DLD1 (cell line): ENCODE data around the gene TRIP6.

Source experiments
- in situ Hi-C: cut with HindIII; loops from 2 replicates; pipeline ENCODE4 v1.10.0; 2017; ENCODE audit warnings: low sequenced_read_pairs

The TRIP6 gene

GRCh38 chr7:100873599-100874299 is 6.6 kb downstream of the TRIP6 start:
- in situ Hi-C loops: no loop called here

DNA sequence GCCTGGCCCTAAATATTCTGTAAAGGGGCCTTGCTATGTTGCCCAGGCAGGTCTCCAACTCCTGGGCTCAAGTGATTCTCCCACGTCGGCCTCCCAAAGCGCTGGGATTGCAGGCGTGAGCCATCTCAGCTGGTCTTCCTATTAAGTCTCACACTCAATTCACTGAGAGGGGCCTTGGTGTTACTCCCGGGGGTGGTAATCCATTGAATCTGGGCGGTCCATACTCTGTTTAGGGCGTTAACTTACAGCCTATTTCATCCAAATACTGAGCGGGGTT is 7.1 kb downstream of the TRIP6 start:
- in situ Hi-C loops: no loop called here

- in situ Hi-C loops: no loop called here
Observed at GRCh38 chr7:100874577-100875355, 7.6 kb downstream of the TRIP6 start, which contains the start of gene SRRT. TSS of gene SRRT (plus strand) at chr7:100875103. CDS start at chr7:100875591, 488 bp downstream.

DNA sequence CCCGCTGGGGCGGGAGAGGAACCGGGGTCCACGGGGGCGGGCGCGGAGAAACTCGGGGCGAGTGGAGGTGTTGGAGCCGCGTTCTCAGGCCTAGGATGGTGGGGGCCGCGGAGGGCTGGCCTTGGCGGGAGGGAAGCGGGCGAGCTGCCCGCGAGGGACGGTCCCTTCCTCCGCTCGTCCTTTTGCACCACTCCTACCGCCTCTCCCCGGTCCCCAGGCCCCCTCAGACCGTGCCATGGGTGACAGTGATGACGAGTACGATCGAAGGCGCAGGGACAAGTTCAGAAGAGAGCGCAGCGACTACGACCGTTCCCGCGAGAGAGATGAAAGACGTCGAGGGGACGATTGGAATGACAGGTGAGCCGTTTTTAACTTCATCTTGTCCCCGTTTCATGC is 8.2 kb downstream of the TRIP6 start:
- in situ Hi-C loops: no loop called here

DNA sequence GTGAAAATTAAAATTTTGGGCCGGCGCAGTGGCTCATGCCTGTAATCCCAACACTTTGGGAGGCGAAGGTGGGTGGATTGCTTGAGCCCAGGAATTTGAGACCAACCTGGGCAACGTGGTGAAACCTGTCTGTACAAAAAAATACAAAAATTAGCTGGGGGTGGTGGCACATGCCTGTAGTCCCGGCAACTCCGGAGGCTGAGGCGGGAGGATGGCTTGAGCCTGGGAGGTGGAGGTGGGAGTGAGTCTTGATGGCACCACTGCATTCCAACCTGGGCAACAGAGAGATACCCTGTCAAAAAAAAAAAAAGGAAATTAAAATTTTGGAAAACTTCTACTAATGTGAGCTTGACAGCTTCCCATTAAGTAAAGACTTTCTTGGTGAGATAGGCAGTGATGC is 10.8 kb downstream of the TRIP6 start:
- in situ Hi-C loops: no loop called here

- in situ Hi-C loops: no loop called here
Observed at GRCh38 chr7:100878685-100879084, 11.5 kb downstream of the TRIP6 start.

DNA sequence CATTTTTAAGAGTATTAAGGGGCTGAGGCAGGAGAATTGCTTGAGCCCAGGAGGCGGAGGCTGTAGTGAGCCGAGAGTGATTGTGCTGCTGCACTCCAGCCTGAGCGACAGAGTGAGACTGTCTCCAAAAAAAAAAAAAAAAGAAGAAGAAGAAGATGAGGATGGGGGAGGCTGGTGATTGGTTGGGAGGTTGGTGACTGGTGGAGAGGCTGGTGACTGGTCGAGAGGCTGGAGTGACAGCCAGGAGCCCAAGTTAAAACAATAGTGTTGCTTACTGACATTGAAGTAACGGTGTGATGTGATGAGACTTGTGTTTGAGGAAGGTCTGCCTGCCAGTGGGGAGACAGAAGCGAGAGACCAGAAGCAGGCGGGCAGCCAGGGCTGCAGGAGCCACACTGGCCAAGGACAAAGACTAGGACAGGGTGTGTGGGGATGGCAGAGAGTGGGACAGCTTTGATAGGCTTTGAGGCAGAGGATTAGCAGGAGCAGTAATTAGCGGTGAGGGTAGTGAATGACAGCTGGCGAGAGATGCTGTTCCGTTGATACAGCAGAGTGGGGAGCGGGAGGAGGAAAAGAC is 12.6 kb downstream of the TRIP6 start:
- in situ Hi-C loops: loop anchor here (10.0 kb wide), 1 partner anchor 175 kb away; no protein-coding TSS in a partner anchor

- in situ Hi-C loops: loop anchor here (10.0 kb wide), 1 partner anchor 174 kb away; no protein-coding TSS in a partner anchor
Observed at GRCh38 chr7:100880645-100881044, 13.5 kb downstream of the TRIP6 start.

- in situ Hi-C loops: loop anchor here (10.0 kb wide), 1 partner anchor 174 kb away; no protein-coding TSS in a partner anchor
Observed at GRCh38 chr7:100881136-100881535, 13.9 kb downstream of the TRIP6 start.

DNA sequence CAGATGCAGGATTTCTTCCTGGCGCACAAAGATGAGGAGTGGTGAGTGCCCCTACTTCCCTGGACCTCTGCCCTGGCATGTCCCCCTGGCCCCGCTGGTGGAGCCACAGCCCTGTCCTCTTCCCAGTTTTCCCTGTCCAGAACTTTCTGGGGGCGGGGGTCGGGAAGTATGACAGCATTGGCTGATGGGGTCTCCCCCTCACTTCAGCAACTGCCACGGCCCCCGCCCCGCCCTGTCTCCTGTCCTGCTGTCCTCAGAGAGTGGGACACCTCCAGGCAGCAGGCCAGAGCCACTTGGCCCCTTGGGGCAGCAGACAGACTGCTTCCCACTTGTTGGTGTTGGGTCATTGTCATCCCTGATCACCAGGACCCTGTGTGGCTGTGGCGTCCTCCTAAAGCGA is 15.0 kb downstream of the TRIP6 start:
- in situ Hi-C loops: loop anchor here (10.0 kb wide), 1 partner anchor 173 kb away; no protein-coding TSS in a partner anchor

DNA sequence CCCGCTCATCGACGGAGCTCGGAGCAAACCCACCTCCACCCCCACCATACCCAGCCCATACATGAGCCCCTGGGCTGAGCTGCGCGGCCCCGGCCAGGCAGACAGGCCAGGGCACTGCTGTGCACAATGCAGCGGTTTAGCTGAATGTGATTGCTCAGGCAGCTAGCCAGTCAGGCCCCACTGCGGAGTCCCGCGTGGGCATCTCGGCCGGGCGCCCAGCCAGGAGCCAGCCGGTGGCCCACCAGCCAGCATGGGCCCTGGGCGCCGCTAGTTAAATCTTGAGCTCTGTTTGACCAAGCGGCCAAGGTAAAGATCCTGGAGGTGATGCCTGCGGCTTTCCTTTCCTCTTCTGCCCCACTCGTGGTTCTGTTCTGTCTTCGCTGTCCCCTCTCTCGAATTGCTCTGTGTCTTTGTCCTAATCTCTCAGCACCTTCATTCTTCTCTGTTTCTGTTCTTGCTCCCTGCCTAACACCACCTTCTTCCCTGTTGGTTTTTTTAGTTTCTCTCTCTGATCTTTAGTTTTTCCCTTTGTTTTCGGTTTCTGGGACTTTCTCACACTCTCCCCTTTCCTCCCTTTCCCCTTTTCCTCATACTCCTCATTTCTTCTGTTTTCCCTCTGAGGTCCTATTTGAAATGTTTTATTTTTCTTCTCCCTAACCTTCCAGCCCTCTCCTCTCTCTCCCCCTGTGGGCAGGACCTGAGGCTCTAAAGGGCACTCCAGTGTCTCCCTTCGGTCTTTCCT is 15.8 kb downstream of the TRIP6 start:
- in situ Hi-C loops: loop anchor here (10.0 kb wide), 1 partner anchor 172 kb away; no protein-coding TSS in a partner anchor

DNA sequence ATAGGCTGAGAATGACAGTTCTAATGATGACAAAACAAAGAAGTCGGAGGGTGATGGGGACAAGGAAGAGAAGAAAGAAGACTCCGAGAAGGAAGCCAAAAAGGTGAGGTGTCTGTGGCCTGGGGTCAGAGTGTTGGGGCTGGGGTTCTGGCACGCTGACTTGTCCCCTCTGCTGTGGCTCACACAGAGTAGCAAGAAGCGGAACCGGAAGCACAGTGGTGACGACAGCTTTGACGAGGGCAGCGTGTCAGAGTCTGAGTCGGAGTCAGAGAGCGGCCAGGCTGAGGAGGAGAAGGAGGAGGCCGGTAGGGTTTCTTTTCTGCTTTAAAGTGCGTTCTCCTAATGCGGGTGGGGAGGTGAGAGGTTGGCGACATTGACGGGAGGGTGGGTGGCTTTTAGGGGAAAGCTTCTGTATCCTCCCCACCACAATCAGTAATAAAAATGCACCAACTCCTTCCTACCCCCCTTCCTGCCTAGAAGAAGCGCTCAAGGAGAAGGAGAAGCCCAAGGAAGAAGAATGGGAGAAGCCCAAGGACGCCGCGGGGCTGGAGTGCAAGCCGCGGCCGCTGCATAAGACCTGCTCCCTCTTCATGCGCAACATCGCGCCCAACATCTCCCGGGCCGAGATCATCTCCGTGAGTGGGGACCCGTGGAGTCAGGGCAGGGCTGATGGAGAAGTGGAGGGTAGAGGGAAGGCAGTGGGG is 17.7 kb downstream of the TRIP6 start:
- in situ Hi-C loops: loop anchor here (10.0 kb wide), 1 partner anchor 170 kb away; no protein-coding TSS in a partner anchor

DNA sequence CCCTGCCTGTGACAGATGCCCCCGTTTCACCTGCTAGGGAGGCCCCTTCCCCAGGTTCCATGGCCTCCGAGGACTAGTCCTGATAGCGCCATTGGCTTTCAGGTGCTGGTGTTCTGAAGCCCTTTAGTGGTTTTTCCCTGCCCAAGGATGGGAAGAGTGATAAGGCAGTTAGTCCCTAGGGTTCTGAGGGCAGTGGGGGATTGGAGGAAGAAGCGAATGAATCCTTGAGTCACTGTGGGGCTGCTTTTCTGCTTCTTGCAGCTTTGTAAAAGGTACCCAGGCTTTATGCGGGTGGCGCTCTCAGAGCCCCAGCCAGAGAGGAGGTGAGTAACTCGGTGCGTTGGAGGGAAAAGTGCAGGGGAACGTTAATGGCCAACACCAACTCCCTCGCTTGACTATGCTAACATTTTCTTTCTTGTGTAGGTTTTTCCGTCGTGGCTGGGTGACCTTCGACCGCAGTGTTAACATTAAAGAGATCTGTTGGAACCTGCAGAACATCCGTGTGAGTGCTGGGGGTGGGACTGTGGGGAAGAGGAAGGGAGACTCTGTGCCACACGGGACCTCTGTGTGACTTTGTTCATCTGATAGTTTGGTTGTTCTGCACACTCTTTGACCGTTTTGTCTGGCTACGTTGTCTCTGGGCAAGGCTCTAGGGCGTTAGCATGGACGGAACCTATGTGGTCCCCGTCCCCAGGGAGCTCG is 18.4 kb downstream of the TRIP6 start:
- in situ Hi-C loops: loop anchor here (10.0 kb wide), 1 partner anchor 169 kb away; no protein-coding TSS in a partner anchor

GRCh38 chr7:100886142-100886935 is 19.2 kb downstream of the TRIP6 start:
- in situ Hi-C loops: loop anchor here (10.0 kb wide), 1 partner anchor 168 kb away; no protein-coding TSS in a partner anchor

DNA sequence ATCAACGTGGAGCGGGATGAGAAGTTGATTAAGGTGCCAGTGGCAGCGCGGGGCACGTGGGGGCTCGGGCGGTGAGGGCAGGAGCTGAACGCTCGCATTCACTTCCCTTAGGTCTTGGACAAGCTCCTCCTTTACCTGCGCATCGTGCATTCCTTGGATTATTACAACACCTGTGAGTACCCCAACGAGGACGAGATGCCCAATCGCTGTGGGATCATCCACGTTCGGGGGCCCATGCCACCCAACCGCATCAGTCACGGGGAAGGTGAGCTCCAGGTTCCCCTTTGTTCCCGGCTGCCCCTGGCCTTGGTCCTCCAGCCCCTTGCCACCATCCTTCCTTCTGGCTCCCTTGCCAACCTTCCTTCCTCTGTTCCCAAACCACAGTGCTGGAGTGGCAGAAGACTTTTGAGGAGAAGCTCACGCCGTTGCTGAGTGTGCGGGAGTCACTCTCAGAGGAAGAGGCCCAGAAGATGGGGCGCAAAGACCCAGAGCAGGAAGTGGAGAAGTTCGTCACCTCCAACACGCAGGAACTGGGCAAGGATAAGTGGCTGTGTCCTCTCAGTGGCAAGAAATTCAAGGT is 19.8 kb downstream of the TRIP6 start:
- in situ Hi-C loops: loop anchor here (10.0 kb wide), 1 partner anchor 168 kb away; no protein-coding TSS in a partner anchor

GRCh38 chr7:100887516-100888290 is 20.5 kb downstream of the TRIP6 start:
- in situ Hi-C loops: loop anchor here (10.0 kb wide), 1 partner anchor 167 kb away; no protein-coding TSS in a partner anchor

- in situ Hi-C loops: loop anchor here (10.0 kb wide), 1 partner anchor 166 kb away; no protein-coding TSS in a partner anchor
Observed at GRCh38 chr7:100888291-100888987, 21.3 kb downstream of the TRIP6 start.
